DOHH2 (cell line): Measurements from ENCODE around the gene TPSAB1.

Experiments used
- EZH2phosphoT487 ChIP-seq: fragments of 200-600 bp; sonication (generic); IDR thresholded peaks from 2 replicates; pipeline ENCODE4 v1.6.1; 2017; ENCODE audit warnings: borderline replicate concordance, mild to moderate bottlenecking, antibody characterized with exemption, low read length, moderate library complexity, mixed read lengths
- TF ChIP-seq, protein P1 (sequence below): fragments of 200-600 bp; sonication (generic); IDR thresholded peaks from one replicate; pipeline ENCODE4 v1.5.1; 2014; ENCODE audit warnings: antibody characterized with exemption, mild to moderate bottlenecking, low read depth, low read length; ENCODE audit not compliant: poor library complexity, severe bottlenecking

DNA sequence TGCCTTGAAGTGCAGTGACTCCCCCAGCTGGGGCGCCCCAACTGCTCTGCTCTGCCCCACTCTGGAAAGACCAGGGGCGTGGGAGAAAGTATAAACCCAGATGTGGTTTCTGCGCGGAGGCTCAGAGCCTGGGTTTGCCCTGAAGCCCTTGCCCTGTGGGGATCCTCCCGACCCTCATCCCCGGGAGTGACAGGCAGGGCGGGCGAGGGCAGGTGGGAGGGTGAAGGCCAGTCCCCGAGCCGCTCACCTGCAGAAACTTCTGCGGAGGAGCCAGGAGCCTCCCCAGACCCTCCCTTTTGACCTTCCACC is 19.2 kb downstream of the TPSAB1 start:
- TF ChIP-seq, protein P1, sequence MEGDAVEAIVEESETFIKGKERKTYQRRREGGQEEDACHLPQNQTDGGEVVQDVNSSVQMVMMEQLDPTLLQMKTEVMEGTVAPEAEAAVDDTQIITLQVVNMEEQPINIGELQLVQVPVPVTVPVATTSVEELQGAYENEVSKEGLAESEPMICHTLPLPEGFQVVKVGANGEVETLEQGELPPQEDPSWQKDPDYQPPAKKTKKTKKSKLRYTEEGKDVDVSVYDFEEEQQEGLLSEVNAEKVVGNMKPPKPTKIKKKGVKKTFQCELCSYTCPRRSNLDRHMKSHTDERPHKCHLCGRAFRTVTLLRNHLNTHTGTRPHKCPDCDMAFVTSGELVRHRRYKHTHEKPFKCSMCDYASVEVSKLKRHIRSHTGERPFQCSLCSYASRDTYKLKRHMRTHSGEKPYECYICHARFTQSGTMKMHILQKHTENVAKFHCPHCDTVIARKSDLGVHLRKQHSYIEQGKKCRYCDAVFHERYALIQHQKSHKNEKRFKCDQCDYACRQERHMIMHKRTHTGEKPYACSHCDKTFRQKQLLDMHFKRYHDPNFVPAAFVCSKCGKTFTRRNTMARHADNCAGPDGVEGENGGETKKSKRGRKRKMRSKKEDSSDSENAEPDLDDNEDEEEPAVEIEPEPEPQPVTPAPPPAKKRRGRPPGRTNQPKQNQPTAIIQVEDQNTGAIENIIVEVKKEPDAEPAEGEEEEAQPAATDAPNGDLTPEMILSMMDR = no peak
- no peak for TF ChIP-seq EZH2phosphoT487
